KOPT-K1 (cell line): ENCODE results near the gene USP19.

Source experiments
- H3K27ac ChIP-seq: fragments of 200-600 bp; sonication (generic); 2 replicates; pipeline ENCODE4 v1.5.1; 2016; ENCODE audit warnings: antibody characterized with exemption, mild to moderate bottlenecking, low read depth, low read length; ENCODE audit not compliant: poor library complexity, severe bottlenecking
- H3K36me3 ChIP-seq: fragments of 200-600 bp; sonication (generic); 2 replicates; pipeline ENCODE4 v1.5.1; 2017; ENCODE audit warnings: antibody characterized with exemption, mild to moderate bottlenecking, low read length, moderate library complexity; ENCODE audit not compliant: insufficient read depth
- H3K9me3 ChIP-seq: fragments of 200-600 bp; sonication (generic); 2 replicates; pipeline ENCODE4 v1.5.1; 2017; ENCODE audit warnings: antibody characterized with exemption, low read length, mild to moderate bottlenecking; ENCODE audit not compliant: insufficient read depth, poor library complexity, severe bottlenecking

Gene USP19

GRCh38 chr3:49151610-49152009 is 31.0 kb upstream of the USP19 start:
- no peaks in the 10 kb centered on the region for H3K9me3 ChIP-seq
- H3K27ac ChIP-seq: no peak overlapping the region
- H3K36me3 ChIP-seq: no peaks in the 10 kb centered on the region

GRCh38 chr3:49148159-49148558 is 27.5 kb upstream of the USP19 start:
- Histone ChIP-seq H3K27ac (no peak overlapping the region), H3K36me3 (no peaks in the 10 kb centered on the region)

GRCh38 chr3:49140080-49140479 is 19.5 kb upstream of the USP19 start:
- H3K9me3 ChIP-seq: peaks cover 18% of the 10 kb centered on the region
- H3K27ac ChIP-seq: no peak overlapping the region
- H3K36me3 ChIP-seq: no peaks in the 10 kb centered on the region

More at GRCh38 chr3:49148159-49148558, 27.5 kb upstream of the USP19 start:
- no peaks in the 10 kb centered on the region for H3K9me3 ChIP-seq

- Histone ChIP-seq H3K9me3 (no peaks in the 10 kb centered on the region), H3K27ac (no peak overlapping the region), H3K36me3 (no peaks in the 10 kb centered on the region)
These were observed 14.9 kb upstream of the USP19 start for GRCh38 chr3:49135499-49135898.

DNA sequence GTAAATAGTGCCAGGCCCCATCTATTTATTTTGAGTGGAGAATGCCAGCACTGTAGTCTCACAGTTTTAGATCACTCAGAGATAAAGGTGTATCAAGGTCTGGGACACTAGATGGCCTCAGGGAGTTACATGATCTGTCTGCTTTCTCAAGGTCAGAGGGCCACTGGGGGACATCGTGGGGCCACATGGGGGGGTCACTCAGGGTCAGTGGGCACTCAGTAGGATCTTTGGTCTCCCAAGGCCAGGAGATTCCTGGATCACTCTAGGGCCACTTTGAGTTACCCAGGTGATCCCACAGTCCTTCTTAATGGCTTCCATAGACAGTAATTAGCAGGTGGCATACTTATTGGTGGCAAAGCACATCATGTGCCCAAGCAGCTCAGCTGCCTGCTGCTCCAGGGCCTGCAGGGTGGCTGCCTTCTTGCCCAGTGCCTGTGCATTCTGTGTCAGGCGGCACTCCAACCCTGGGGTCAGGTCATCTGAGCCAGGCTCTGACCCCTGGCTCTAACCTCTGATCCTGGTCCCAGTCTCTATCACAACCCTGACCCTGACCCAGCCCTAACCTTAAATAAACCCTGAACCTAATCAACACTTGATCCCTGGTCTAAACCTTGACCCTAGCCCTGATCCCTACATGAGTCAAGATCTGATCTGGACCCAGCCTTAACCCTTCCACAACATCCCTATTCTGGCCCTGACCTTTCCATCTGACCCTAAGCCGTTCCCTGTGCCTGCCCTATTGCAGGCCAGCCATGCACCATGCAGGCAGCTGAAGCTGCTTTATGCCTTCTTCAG is 14.0 kb upstream of the USP19 start:
- Histone ChIP-seq H3K36me3 (no peaks in the 10 kb centered on the region), H3K9me3 (no peaks in the 10 kb centered on the region), H3K27ac (no peak overlapping the region)

DNA sequence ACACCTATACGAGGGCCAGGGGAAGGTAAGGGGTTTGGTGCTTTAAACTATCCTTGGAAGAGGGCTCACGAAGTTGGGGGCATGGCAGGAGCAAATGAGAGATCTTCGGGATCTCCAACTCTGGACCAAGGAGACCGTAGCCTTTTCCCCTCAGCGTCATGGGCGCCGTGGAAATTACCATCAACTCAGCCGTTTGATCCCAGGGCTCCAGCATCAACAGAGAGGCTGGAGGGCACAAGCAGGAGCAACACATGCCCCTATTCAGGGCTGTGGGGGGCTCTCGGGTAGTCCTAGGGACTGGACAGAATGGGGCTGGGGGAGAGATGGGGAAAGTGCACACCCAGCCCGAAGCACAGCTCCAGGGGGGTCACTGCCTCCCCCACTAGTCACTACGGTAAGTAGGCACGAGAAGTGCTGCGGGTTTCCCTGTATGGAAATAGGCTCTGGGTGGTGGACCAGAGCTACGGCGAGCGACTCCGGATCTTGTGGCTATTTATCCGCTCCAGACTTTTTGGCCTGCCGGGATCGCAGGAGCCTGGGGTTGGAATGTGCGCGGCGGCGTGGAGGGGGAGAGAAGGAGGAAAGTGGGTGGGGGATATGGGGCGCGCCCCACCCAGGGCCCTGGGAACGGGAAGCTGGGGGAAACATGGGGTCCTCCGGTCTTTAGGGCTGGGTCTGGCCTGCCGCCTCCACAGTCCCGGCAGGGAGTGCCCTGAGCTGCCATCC is 12.8 kb upstream of the USP19 start:
- H3K27ac ChIP-seq: no peak overlapping the region
- no peaks in the 10 kb centered on the region for H3K9me3 ChIP-seq
- no peaks in the 10 kb centered on the region for H3K36me3 ChIP-seq

DNA sequence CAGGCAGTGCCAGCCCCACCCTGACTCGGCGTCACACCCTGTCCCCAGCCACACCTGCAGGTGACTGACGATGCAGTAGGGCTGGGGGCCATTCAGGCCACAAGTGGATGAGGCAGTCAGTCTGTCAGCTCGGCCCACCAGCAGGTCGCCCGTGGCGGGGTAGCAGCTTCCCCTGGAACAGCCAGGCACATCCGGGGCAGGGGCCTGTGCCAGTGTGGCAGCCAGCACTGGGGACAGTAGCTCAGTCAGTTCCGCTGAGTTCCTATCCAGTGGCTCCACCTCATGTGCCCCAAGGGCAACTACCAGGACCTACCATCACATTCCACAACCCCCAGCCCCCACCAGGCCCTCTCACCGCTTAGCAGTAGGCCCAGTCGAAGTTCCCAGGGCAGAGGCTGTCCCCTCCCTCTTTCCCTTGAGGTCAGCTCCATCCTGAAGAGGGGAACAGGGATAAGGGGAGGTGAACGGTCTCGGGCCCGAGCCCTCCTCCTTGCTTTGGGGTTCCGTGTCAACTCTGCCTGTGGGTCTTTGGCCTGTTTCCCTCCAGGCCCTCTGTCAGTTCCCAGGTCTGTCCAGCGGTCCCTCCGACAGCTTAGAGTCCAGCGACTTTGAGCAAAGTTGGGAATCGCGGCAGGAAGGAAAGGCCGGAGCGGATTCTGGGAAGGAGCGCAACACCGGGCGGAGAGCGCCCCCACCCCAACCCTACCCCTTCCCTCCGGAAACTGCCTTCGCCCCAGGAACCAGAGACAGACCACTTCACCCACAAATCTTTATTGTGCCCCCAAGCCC is 12.0 kb upstream of the USP19 start, which contains the start of gene LAMB2:
TSS of gene LAMB2 (minus strand) at position 614 of the 789 bp plus-strand sequence. CDS start at position 431, 183 bp downstream.
- H3K36me3 ChIP-seq: no peaks in the 10 kb centered on the region
- H3K9me3 ChIP-seq: no peaks in the 10 kb centered on the region
- H3K27ac ChIP-seq: no peak within 1 kb of the TSS

GRCh38 chr3:49132073-49132436 is 11.4 kb upstream of the USP19 start:
- no peak overlapping the region for H3K27ac ChIP-seq
- H3K9me3 ChIP-seq: no peaks in the 10 kb centered on the region
- H3K36me3 ChIP-seq: no peaks in the 10 kb centered on the region

- H3K27ac ChIP-seq: no peak overlapping the region
- H3K9me3 ChIP-seq: no peaks in the 10 kb centered on the region
- no peaks in the 10 kb centered on the region for H3K36me3 ChIP-seq
These were observed 11.0 kb upstream of the USP19 start for GRCh38 chr3:49131576-49131975.

GRCh38 chr3:49131040-49131439 is 10.4 kb upstream of the USP19 start:
- H3K27ac ChIP-seq: no peak overlapping the region
- H3K36me3 ChIP-seq: no peaks in the 10 kb centered on the region
- H3K9me3 ChIP-seq: no peaks in the 10 kb centered on the region

GRCh38 chr3:49124991-49125670 is 4.5 kb upstream of the USP19 start:
- Histone ChIP-seq H3K9me3 (no peaks in the 10 kb centered on the region), H3K36me3 (no peaks in the 10 kb centered on the region), H3K27ac (no peak overlapping the region)

GRCh38 chr3:49124203-49124602 is 3.6 kb upstream of the USP19 start:
- H3K36me3 ChIP-seq: peaks cover under 1% of the 10 kb centered on the region; the same call in 1 of the 2 replicates
- H3K27ac ChIP-seq: no peak overlapping the region

GRCh38 chr3:49123687-49124086 is 3.1 kb upstream of the USP19 start:
- Histone ChIP-seq H3K9me3 (no peaks in the 10 kb centered on the region), H3K36me3 (peaks cover 5% of the 10 kb centered on the region), H3K27ac (no peak overlapping the region)

More at GRCh38 chr3:49124203-49124602, 3.6 kb upstream of the USP19 start:
- no peaks in the 10 kb centered on the region for H3K9me3 ChIP-seq

- H3K36me3 ChIP-seq: peaks cover 12% of the 10 kb centered on the region
- no peaks in the 10 kb centered on the region for H3K9me3 ChIP-seq
- H3K27ac ChIP-seq: no peak overlapping the region
These were observed 2.4 kb upstream of the USP19 start for GRCh38 chr3:49122886-49123545.
